HCEC 1CT (cell line): ENCODE results near the gene ABCA4.
"Not testable (repeated sequence)": the region's sequence is repeated elsewhere in the genome, so short reads cannot be mapped to it uniquely, and the experiment has no call there.

Experiments used
- DNase-seq: peaks from one replicate; pipeline ENCODE4 v3.0.0-alpha.2; 2017

Gene ABCA4

DNA sequence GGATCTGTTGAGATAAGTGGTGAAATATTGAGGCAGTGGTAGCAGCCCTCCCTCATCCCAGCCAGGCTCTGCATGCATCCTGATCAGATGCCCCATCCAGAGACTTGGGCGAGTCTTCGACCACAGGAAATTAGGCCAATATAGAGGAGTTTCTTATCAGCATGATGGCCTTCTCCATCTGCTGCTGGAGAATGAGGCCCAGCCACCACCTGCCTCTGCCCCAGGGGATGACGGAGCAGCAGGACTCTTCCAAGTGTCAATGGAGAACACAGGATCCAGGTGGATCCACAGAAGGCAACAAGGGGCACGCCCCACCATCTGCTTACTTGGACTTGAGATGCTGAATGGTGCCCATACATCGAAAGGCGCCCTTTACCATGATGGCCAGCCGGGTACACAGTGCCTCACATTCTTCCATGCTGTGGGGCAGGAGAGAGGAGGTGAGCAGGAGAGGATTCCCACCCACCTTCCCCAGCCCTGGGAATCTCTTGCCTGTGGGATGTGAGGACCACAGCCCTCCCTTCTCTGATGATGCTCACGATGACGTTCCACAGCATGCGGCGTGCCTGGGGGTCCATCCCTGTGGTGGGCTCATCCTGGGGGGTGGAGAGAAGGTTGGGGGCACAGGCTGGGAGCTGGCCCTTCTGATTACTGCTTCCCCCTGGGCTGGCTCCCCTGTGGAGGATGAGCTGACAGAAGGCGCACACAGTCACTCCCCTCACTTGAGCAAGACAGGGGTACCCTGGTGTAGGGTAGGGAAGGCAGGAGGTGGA lies 120.3 kb downstream of the ABCA4 start:
- DNase-seq: no peak

DNA sequence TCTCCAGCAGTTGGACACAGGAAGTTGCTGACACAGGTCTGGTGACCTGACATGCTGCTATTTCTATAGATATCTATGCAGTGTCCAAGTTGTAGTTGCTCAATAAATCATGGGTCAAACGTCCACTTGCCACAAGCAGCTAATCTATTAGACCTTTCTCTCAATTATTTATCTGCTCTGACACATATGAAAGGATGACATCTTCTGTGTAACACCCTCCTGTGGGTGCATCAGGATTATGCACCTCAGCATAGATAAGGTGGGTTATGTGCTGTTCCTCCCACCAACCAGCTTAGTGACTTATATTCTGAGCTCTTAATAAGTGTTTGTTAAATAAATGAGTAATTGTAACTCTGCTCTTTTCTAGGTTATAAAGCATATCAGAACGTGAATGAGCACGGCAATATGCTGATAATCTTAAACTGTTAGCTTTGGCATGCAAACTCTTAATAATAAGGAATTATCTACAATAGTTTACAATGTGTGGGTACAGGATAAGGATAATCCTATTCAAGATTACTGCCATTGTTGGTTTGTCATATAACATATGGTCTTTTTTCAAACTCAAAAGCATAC lies 121.0 kb downstream of the ABCA4 start:
- DNase-seq: no peak

DNA sequence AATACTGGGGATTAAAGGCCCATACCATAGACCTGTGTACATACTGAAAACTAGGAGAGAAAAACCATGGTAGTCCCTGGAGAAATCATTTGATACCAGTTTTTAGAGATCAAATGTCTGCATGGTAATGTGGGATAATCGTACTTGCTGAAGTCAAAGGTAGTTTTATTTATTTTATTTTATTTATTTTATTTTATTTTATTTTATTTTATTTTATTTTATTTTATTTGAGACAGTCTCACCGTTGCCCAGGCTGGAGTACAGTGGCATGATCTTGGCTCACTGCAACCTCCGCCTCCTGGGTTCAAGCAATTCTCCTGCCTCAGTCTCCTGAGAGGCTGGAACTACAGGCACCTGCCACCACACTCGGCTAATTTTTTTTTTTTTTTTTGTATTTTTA lies 122.4 kb downstream of the ABCA4 start:
- DNase-seq: not testable (repeated sequence)

DNA sequence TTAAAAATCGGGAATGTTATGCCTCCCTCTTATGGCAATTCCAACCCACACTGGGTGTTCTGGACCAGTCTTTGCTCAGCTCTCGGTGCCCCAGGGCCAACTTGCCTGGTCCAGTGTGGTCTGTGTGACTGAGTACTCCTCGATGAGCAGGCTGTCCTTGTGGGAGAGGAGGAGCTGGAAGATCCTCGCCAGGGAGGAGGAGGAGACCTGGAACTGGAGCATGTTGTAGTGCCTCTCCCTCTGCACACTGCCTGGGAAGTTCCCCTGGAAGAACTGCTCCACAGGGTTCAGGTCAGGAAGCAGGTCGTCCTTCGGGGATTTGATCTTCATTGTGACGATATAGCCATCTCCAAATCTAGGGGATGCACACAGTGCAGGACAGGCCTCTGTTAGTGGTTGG lies 123.2 kb downstream of the ABCA4 start:
- DNase-seq: no peak

DNA sequence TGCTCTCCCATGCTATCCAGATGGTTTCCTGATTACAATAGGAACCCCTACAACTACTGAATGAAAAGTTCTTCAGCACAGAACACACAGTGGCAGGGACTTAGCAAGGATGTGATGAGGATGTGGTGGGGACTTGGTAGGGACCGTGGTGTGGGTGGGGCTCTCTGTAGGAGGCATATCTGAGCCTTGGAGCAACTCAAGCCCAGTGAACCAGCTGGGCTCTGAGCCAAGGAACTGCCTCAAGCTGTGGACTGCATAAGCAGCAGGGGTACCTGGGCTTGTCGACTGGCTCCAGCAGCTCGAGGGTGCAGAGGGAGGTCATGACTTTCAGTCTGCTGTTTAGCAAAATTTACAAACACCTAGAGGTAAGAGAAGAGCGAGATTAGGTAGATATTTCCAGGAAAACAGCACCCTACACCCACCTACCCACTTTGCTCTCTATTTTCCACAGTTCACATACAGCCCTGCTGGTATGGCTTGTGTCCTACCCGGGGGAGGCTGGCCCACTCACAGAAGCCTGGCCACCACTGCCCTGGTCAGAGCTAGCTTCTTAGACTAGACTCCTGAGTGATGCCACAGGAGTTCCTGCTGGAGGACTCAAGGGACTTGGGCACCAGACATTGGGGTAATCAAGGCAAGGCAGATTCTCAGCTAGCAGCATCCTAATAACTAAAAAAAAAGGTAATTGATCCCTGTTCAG lies 125.0 kb downstream of the ABCA4 start:
- no peak for DNase-seq

DNA sequence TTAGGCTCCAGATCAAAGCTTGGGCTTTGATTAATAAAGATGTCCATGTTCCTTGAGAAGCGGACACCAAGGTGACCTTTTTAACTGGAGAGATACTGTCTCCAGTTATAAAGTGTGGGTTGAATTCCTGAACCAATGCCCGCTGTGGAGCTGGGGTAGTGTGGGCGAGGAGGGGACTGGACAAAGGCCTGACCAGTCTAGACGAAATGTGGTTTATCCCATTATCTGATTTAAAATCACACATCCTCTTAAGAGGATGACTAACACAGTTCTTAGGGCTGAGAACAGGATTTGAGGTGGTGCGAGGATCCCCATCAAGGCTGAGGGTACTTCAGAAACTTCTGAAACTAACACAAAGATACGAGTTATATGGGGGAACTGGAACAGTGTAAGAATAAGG lies 127.2 kb downstream of the ABCA4 start:
- DNase-seq: no peak

DNA sequence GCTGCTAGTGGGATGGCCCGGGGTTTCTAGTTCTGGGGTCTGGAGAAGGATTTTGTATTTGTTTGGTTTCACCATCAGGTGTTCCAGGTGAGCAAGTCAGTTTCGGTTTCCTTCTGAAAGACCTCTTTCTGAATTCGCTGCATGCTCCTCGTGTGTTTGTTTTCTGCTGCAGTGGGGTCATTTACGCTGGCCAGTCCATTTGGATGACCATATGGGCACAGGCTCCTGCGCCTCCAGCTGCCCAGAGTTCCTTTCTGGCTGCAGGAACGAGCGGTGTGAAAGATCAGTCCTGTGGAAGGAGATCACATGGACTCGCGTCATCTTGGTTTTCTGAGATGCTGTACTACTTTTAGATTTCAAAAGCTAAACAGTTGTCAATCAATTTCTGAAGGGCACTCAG lies 128.0 kb downstream of the ABCA4 start:
- DNase-seq: no peak

DNA sequence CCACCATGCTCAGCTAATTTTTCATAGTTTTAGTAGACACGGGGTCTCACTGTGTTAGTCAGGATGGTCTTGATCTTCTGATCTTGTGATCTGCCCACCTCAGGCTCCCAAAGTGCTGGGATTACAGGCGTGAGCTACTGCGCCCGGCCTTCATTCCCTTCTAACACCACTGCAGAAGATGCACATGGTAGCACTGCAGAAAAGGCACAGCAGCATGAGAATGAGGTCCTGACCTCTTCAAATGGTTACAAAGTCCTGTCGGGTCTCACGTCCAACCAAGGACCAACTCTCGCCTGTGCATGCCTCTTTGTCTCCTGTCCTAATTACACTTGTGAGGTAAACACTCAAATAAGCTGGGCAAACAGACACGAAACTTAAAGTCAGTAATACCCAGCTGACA lies 128.8 kb downstream of the ABCA4 start:
- no peak for DNase-seq

DNA sequence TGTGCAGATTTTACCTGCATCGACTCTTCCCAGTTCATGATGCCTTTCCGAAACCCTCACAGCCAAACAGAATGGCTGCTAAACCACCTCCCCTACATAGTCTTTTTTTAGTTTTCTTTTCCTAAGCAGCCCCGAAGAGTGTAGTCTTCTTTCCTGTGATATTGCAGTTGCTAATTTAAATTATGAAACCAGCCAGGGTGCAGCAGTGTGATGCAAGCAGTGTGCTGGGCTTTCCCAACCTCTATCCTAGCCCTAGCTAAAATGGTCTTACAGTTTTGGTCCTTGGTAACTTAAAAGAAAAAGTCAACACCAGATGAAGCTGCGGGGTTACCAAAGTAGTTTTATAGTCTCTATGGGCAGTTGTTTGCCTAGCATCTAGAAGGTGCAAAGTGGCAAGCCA lies 129.7 kb downstream of the ABCA4 start:
- no peak for DNase-seq

DNA sequence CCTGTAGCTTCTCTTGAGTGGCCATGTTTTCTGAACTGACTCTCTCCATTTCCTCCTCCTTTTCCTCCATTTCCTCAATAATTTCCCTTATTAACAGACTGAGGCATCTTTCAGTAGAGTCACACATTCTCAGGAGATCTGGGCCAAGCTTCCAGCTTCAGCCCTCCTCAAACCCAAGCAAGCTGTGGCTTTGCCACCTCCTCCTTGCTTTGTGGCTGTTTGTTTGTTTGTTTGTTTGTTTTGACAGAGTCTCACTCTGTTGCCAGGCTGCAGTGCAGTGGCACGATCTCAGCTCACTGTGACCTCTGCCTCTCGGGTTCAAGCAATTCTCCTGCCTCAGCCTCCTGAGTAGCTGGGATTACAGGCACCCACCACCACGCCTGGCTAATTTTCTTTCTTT lies 130.5 kb downstream of the ABCA4 start:
- DNase-seq: not testable (repeated sequence)

DNA sequence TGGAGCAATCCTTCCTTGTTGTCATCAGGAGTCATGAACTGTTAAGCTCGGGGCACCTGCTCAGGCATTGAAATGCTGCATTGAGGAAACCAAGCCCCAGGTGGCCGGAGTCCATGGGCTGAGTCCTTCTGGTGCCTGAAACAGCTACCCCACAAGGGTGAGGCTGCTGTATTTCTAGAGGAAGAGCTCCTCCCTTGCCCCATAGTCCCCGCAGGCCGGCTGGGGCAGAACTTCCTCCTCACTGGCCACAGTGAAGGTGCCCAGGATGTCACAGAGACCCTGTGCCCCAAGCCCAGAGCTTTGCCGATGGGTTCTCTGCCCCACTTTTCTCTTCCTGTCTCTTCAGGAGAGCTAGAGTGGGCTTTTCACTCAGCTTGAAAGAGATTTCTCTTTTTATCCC lies 130.9 kb downstream of the ABCA4 start:
- no peak for DNase-seq

DNA sequence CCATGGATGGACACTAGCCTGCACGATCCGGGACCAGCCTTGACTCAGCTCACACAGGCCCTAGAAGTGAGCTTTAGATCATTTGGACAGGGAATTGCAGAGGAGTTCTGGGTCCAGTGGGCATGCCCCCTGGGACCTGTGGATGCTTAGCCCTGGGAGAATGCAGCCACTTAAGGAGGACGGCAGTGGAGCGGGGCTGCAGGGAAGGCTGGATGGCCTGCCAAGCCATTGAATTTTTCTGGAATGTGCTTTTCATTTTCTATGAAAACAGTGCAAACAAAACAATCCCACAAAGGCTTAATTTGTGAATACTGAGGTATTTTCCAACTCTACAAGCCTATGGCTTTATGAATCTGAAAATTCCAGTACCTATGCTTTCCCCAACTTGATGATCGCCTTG lies 131.3 kb downstream of the ABCA4 start:
- DNase-seq: no peak

DNA sequence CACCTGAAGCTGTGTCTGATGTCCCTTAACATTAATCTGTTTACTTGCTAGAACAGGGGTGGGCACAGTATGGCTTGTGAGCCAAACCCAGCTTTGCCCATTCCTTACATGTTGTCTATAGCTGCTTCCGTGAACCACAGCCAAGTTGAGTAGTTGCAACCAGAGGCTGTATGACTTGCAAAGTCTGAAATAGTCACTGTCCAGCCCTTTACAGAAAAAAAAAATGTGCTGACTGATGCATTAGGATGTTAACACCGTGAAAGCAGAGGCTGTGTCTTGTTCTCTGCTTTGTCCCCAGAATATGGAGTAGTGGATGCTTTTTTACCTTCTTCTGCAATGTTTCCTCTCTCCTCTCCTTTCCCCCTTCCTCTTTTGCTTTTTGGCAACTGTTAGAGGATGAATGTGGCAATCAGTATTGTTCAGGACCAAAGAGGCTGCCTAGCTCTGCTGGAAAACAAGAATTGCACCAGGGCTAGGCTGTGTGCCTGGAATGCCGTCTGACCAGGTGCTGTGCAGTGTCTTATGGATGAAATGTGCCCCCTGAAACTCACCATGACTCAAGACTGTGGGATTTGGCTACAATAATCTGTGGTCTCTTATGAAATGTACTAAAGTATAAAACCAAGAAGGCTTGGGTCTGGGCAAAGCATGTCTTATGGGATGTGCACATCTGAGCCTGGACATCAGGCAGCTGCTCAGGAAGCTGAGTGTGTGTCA lies 132.2 kb downstream of the ABCA4 start:
- peak; percentile 85 for DNase-seq

DNA sequence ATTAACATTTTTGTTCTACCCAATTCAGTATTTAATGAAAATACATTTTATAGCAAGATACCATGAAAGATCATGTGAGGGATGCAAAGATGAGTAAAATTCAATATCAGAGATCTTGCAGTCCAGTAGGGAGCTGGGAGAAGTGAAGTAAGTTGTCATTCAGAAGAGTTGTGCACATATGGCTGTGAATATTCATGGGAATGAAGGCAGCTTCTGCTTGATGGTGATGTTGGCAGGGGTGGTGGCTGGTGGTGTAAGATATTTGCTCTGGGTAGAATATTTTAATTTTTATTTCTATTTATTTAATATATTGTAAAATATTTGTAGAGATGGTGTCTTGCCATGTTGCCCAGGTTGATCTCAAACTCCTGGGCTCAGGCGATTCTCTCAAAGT lies 139.7 kb downstream of the ABCA4 start:
- DNase-seq: no peak

DNA sequence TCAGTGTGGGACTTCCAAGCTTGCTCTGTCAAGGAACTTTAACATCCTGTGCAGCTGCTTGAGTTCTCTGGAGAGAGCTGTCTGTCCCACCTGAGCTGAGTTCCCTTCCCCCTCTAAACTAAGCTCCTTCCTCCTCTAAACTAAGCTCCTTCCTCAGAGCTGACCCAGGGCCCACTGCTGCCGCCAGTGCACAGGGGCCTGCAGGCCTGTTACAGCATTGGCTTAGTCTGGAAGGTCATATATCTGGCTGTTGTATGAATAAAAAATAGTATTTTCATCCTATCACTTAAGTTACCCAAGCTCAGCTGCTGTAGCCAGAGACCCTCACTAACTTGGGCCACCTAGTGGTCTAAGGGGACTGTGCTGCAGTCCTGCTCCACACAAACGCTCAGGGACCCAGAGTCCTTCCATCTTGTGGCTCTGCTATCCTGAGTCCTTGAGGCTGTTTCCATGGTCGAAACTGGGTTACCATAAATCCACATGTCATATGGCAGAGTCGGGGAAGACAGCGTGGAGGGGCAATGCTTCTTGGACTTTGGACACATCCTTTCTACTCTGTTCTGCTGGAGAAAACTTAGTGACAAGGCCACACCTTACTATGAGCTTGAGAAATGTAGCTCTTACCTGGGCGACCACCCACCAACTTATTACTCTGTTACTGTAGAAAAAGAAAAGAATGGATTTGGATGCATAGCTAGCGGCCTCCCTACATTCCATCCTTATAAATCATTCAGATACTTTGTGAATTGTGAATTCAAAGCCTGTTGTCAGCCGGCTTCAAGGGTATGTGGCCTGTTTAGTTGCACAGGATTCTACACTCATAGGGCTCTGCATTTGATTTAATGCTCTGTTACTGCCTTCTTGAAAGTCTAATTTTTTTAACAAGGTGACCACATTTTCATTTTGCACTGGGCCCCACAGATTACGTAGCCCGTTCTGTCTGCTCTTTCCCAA lies 140.4 kb downstream of the ABCA4 start:
- peak; percentile 50 for DNase-seq

DNA sequence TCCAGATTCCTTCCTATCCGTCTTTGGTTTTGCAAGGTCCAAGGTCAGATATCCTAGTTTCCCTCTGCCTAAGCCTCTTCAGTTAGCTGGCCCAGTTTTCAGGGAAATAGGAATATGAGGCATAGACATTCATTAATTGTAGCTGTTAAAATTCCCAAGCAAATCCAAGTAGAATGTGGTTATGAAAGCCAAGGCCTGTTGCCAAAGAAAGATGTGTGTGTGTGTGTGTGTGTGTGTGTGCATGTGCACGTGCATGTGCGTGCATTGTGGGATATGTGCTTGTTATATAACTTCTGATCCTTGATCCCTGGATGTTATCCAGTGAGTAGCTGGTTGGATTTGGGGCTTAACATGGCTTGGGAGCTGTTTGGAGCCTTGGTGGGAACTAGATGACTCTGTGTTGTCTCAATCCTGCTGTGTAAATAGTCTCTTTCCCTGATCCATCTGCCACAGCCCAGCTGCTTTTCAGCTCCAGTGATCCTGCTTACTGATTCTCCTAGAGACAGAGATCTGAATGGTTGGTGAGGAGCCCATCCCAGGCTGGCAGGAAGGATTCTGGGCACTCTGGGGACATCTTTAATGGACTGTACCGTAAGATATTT lies 141.1 kb downstream of the ABCA4 start:
- DNase-seq: peak; percentile 54

DNA sequence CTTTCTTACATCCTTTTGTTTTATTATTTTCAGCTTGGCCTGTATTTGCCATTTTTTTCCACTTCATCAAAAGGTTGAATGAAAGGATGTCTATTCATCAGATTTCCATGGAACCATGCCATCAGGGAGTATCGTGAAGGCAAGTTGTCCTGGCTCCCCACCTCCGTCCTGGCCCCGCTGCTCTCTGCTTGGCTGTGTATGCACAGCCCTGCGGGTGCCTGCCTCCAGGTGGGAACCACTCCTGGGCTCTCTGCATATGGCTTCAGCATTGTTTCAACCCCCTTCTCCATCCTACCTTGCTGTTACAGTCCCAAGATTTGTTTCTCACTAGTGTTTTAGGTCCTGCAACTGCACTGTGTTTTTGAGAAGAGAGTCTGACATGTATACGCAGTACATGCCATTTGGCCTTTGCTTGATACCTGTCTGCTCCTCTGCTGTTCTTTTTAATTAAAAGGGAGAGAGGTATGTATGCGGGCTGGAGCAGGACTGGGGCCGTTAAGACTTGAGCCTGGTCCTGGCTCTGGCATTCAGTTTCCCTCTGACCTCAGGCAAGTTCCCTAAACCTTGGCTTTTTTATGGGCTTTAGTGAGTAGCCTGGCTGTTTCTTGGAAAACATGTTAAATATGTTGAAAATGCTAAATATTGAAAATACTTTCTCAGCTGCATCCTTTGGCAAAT lies 141.8 kb downstream of the ABCA4 start:
- DNase-seq: no peak

DNA sequence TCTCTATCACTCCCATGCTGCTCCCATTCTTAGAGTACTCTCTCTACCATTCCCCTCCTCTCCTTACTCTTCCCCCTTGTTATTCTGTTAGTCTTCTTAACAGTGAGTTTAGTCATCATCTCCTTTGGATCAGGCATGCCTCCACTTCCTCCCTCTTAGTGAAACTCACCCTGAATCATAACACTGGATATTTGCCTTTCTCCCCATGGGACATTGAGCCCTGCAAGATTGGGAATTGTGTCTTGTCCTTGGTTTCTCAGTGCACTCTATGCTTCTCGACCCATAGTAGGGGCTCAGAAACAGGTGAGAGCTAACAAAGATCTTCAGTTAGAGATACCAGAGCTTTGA lies 143.4 kb downstream of the ABCA4 start:
- peak; percentile 72 for DNase-seq

DNA sequence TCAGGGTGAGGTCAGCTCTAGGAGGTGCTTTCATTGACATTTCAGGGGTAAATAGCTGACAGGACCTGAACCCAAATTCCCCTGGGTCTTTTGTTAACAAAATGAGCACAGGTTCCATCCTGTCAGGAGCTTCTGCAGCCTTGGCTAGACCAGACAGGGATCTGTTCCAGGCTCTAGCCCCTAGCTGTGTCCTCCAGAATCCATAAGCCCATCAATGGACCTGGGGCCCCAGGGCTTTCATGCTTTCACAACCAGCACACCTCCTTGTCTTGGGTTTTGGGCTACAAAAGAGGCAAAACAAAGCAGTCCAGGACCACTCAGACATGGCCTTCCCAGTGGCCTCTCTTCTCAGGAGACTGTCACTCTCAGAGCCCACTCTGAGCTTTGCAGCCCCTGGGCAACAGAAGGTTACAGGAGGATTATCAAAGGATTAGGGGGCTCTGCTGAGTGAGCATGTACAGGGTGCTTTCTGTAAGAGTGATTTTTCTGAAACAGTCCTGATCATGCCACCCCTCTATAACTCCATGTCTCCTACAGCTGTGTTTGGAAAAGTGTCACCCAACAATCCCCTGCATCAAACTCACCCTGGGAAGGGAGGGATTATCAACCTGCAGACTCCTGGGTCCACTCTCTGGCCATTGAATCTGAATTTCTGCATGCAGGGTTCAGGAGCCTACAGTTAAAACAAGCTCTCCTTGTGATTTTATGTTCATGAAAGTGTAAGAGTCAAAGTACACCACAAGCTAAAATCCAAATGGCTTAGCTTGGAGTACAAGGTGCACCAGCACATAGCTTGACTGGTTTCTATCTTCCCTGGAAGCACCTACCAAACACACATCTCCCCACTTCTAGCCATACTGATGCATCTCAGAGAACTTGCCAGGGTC lies 144.0 kb downstream of the ABCA4 start:
- DNase-seq: no peak

DNA sequence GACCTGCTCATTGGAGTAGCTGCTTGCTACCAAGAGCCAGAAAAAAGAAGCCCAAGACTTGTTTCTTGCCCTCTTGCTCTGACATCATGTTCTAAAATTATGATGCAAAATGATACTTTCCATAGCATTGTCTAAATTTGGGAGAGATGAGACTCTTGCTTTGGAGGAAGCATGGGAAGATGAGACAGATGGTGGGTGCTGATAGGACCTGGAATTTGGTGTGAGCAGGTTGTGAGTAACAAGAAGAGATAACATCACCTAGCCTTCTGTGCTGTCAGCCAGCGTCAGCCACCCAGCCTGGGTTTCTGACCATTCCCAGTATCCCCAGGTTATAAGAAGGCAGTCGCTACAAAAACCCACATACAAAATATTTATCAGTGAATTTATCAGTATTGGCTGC lies 144.7 kb downstream of the ABCA4 start:
- DNase-seq: no peak

DNA sequence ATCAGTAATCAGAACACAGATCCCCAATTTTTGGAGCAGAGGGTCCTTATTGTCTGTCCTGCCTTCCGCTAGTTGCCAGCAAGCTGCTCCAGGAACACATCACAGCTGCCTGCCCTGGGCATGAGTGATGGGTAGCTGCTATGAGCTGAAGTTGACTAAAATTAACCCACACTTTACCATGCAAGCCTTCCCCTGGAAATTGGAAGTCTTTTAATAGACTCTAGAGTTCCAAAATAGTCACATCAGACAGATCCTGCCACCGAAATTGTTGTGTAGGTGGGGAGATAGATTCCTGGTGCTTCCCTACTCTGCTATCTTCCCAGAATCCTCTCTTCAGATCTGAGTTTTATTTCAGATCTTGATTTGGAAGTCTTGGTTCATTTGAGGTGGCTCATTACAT lies 148.6 kb downstream of the ABCA4 start:
- no peak for DNase-seq
